CD14-positive monocyte (primary cell): ENCODE results near the gene NSUN3. TPM values are rescaled to one million over a fixed set of nuclear protein-coding genes. Genes with fewer than 3 reads are reported as not detected.
"Not testable (repeated sequence)": the region's sequence is repeated elsewhere in the genome, so short reads cannot be mapped to it uniquely, and the experiment has no call there.

Experiments
- DNase-seq, 3 donors: peaks; one replicate each; pipeline ENCODE4 v3.0.0-alpha.2; 2011 to 2022
- H2AFZ ChIP-seq: 2 replicates; pipeline ENCODE4 v1.6.0; 2012; ENCODE audit warnings: mild to moderate bottlenecking, low read depth, low read length, inconsistent platforms; ENCODE audit not compliant: insufficient read depth, poor library complexity, severe bottlenecking
- H3K27ac ChIP-seq, 2 donors: 1 replicate in 1 of 2; 2 replicates in 1 of 2; pipeline ENCODE4 v1.5.1; 2012 to 2013; ENCODE audit warnings: low read length in 2 of 2, control low read depth in 1 of 2, inconsistent platforms in 1 of 2, low read depth in 1 of 2, mild to moderate bottlenecking in 1 of 2
- H3K27me3 ChIP-seq, 2 donors: one replicate each; pipeline versions ENCODE4 v1.6.0 to v1.6.1; 2011 to 2013; ENCODE audit warnings: low read length in 2 of 2; ENCODE audit not compliant: control insufficient read depth in 2 of 2, insufficient read depth in 2 of 2
- H3K36me3 ChIP-seq, 2 donors: replicated peaks in 1 of 2; 1 replicate in 1 of 2; 2 replicates in 1 of 2; pipeline versions ENCODE4 v1.5.1 to v1.6.1; 2012 to 2013; ENCODE audit warnings: low read length in 2 of 2, control low read depth in 1 of 2, inconsistent platforms in 1 of 2, mild to moderate bottlenecking in 1 of 2; ENCODE audit not compliant: insufficient read depth in 2 of 2, control insufficient read depth in 1 of 2
- H3K4me1 ChIP-seq, 2 donors: 1 replicate in 1 of 2; 2 replicates in 1 of 2; pipeline versions ENCODE4 v1.5.1 to v1.6.1; 2012 to 2013; ENCODE audit warnings: low read length in 2 of 2, control low read depth in 1 of 2, inconsistent platforms in 1 of 2, mild to moderate bottlenecking in 1 of 2, moderate library complexity in 1 of 2; ENCODE audit not compliant: insufficient read depth in 2 of 2, control insufficient read depth in 1 of 2
- H3K4me2 ChIP-seq: replicated peaks from 2 replicates; pipeline ENCODE3; 2012; ENCODE audit warnings: low read length, moderate library complexity, mild to moderate bottlenecking; ENCODE audit not compliant: poor library complexity, severe bottlenecking; ENCODE audit errors: extremely low read depth
- H3K4me3 ChIP-seq, 3 experiments: fragments of 200-600 bp in 1 of 3; sonication (generic) in 1 of 3; replicated peaks in 1 of 3; 1 replicate in 2 of 3; 2 replicates in 1 of 3; pipeline ENCODE4 v1.5.1; 2011 to 2013; ENCODE audit warnings: low read length in 3 of 3, mild to moderate bottlenecking in 3 of 3, control low read depth in 2 of 3, low read depth in 2 of 3, inconsistent platforms in 1 of 3, moderate library complexity in 1 of 3
- H3K79me2 ChIP-seq: 2 replicates; pipeline ENCODE4 v1.6.0; 2012; ENCODE audit warnings: mild to moderate bottlenecking, control low read depth, inconsistent platforms, low read length, moderate library complexity; ENCODE audit not compliant: insufficient read depth
- H3K9ac ChIP-seq: 2 replicates; pipeline ENCODE4 v1.6.0; 2017; ENCODE audit warnings: low read length, mild to moderate bottlenecking; ENCODE audit not compliant: insufficient read depth, poor library complexity, severe bottlenecking
- H3K9me3 ChIP-seq, 2 donors: replicated peaks in 1 of 2; 1 replicate in 1 of 2; 2 replicates in 1 of 2; pipeline versions ENCODE4 v1.5.1 to v1.6.1; 2012 to 2013; ENCODE audit warnings: low read length in 2 of 2, control low read depth in 1 of 2; ENCODE audit not compliant: control insufficient read depth in 1 of 2, insufficient read depth in 1 of 2
- H4K20me1 ChIP-seq: 2 replicates; pipeline ENCODE4 v1.6.0; 2012; ENCODE audit warnings: mild to moderate bottlenecking, low read length, control low read depth, moderate library complexity; ENCODE audit not compliant: insufficient read depth
- H3K27ac Mint-ChIP-seq, 7 donors: one replicate each; pipeline ENCODE4 v1.8.0; 2020; ENCODE audit warnings: mild to moderate bottlenecking in 7 of 7, mixed read lengths in 7 of 7, moderate library complexity in 6 of 7, inconsistent platforms in 2 of 7
- H3K27me3 Mint-ChIP-seq, 3 donors: one replicate each; pipeline ENCODE4 v1.8.0; 2021 to 2022; ENCODE audit warnings: low read depth in 3 of 3, mild to moderate bottlenecking in 3 of 3, mixed read lengths in 3 of 3, moderate library complexity in 3 of 3, inconsistent platforms in 1 of 3
- H3K36me3 Mint-ChIP-seq, 2 donors: one replicate each; pipeline ENCODE4 v1.8.0; 2020; ENCODE audit warnings: mixed read lengths in 2 of 2, inconsistent platforms in 1 of 2, mild to moderate bottlenecking in 1 of 2
- H3K4me1 Mint-ChIP-seq: one replicate; pipeline ENCODE4 v1.8.0; 2020; ENCODE audit warnings: mild to moderate bottlenecking, mixed read lengths
- H3K4me3 Mint-ChIP-seq, 2 donors: one replicate each; pipeline ENCODE4 v1.8.0; 2020; ENCODE audit warnings: mild to moderate bottlenecking in 2 of 2, mixed read lengths in 2 of 2, moderate library complexity in 1 of 2
- H3K9me3 Mint-ChIP-seq, 7 donors: one replicate each; pipeline ENCODE4 v1.8.0; 2020 to 2022; ENCODE audit warnings: mixed read lengths in 7 of 7, mild to moderate bottlenecking in 6 of 7, moderate library complexity in 6 of 7, inconsistent platforms in 2 of 7
- WGBS: methylation state at CpG from one replicate; pipeline ENCODE4 v1.1.5; 2013; ENCODE audit warnings: missing lambda C conversion rate; ENCODE audit not compliant: insufficient coverage; 5-methylcytosine and 5-hydroxymethylcytosine counted together
- intact Hi-C, 2 donors: fragments of 100-400 bp; cut with micrococcal nuclease; formaldehyde crosslinking; loops; one replicate each; pipeline versions ENCODE4 v1.15.0 to v1.15.1; 2023
- polyA plus RNA-seq, 3 donors: library from polyadenylated mRNA; depleted of rRNA in 1 of 3; unstranded in 2 of 3; stranded (reverse) in 1 of 3; fragments of 300-500 nt in 2 of 3; fragments of >200 nt in 1 of 3; fragmentation: Illumina TruSeq in 2 of 3; gene quantifications; 1 replicate in 2 of 3; 2 replicates in 1 of 3; pipeline ENCODE4 v1.2.3, GENCODE V29; 2012 to 2021
- TF ChIP-seq, protein P1 (sequence below): fragments of 200-600 bp; IDR thresholded peaks from one replicate; pipeline ENCODE4 v1.8.0; 2022; ENCODE audit warnings: antibody characterized with exemption, mild to moderate bottlenecking

NSUN3 gene
- polyA plus RNA-seq, 3 donors, result 6.6 to 8.8 (median 7.2) TPM

DNA sequence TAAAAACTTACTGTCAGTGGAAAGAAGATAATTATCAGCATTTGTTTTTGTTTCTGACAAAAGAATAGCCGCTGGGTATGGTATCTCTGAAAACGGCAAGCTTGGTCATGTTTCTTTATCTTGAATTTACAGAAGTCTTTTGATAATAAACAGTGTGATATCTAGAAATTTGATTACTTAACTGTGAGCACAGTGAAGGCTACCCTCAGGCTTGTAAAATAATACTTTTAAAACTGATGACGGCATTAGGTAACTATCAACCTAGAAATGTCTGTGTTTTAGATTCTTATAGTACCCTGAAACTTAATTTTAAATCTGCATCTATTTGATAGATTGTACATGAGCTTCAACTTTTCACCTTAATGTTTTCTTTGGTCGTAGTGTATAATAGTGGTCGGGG is 43.4 kb downstream of the NSUN3 start:
- H3K79me2 ChIP-seq, result no peaks in the 10 kb centered on the region
- Mint-ChIP-seq H3K27ac (peak overlapping the region in 2 of 7 donors; percentile 5 to 69), H3K27me3 (no peaks in the 10 kb centered on the region), H3K4me1 (no peaks in the 10 kb centered on the region), H3K9me3 (no peaks in the 10 kb centered on the region), H3K36me3 (peaks cover 54 to 56% of the 10 kb centered on the region in 2 donors), H3K4me3 (no peak overlapping the region)
- H4K20me1 ChIP-seq, result no peaks in the 10 kb centered on the region
- WGBS, result 91% methylated on average over 4 of the region's 5 CpGs
- H3K9me3 ChIP-seq, result no peaks in the 10 kb centered on the region
- no peak overlapping the region for H2AFZ ChIP-seq
- TF ChIP-seq, protein P1, sequence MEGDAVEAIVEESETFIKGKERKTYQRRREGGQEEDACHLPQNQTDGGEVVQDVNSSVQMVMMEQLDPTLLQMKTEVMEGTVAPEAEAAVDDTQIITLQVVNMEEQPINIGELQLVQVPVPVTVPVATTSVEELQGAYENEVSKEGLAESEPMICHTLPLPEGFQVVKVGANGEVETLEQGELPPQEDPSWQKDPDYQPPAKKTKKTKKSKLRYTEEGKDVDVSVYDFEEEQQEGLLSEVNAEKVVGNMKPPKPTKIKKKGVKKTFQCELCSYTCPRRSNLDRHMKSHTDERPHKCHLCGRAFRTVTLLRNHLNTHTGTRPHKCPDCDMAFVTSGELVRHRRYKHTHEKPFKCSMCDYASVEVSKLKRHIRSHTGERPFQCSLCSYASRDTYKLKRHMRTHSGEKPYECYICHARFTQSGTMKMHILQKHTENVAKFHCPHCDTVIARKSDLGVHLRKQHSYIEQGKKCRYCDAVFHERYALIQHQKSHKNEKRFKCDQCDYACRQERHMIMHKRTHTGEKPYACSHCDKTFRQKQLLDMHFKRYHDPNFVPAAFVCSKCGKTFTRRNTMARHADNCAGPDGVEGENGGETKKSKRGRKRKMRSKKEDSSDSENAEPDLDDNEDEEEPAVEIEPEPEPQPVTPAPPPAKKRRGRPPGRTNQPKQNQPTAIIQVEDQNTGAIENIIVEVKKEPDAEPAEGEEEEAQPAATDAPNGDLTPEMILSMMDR, result no peak
- no peaks in the 10 kb centered on the region for H3K27me3 ChIP-seq
- no peak overlapping the region for H3K9ac ChIP-seq
- intact Hi-C loops, result no loop called here
- H3K4me3 ChIP-seq, result no peak overlapping the region
- H3K4me1 ChIP-seq, result no peaks in the 10 kb centered on the region
- H3K36me3 ChIP-seq, result peaks cover 54 to 76% of the 10 kb centered on the region in 2 donors
- DNase-seq, result no peak
- H3K27ac ChIP-seq, result no peak overlapping the region
- no peak overlapping the region for H3K4me2 ChIP-seq

DNA sequence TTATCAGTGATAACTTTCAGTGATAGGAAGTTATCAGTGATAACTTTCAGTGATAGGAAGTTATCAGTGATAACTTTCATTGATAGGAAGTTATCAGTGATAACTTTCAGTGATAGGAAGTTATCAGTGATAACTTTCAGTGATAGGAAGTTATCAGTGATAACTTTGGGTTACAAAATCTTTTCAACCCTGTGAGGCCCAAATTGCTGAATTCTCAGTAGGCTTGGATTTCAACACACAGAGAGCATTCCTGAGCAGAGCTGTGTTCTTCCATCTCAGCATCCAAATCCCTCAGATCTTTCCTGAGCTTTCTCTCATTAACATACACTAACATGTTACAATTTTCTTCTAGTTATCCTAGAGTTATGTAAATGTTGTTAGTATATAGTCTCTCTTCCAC is 47.4 kb downstream of the NSUN3 start:
- H3K4me2 ChIP-seq, H3K9me3 ChIP-seq, H3K27me3 ChIP-seq, H3K79me2 ChIP-seq, H3K27ac Mint-ChIP-seq, H3K9ac ChIP-seq, DNase-seq, H3K27ac ChIP-seq, H3K4me1 Mint-ChIP-seq, intact Hi-C loops, H2AFZ ChIP-seq, H3K4me1 ChIP-seq, H3K4me3 ChIP-seq, H3K4me3 Mint-ChIP-seq, H3K9me3 Mint-ChIP-seq, H3K27me3 Mint-ChIP-seq, H4K20me1 ChIP-seq: not testable (repeated sequence)
- H3K36me3 Mint-ChIP-seq, result peaks cover 56 to 59% of the 10 kb centered on the region in 2 donors
- H3K36me3 ChIP-seq, result peaks cover 44 to 72% of the 10 kb centered on the region in 2 donors
